GM21390 (cell line): ENCODE results near the gene TXK.
A peak's percentile ranks its signal among the peaks of the same experiment; 100 is the strongest.

ENCODE experiments used
- ATAC-seq: cut with Tn5 transposase; IDR thresholded peaks from one replicate; pipeline ENCODE4 v1.9.1; 2021; ENCODE audit not compliant: unreplicated experiment

The TXK gene

DNA sequence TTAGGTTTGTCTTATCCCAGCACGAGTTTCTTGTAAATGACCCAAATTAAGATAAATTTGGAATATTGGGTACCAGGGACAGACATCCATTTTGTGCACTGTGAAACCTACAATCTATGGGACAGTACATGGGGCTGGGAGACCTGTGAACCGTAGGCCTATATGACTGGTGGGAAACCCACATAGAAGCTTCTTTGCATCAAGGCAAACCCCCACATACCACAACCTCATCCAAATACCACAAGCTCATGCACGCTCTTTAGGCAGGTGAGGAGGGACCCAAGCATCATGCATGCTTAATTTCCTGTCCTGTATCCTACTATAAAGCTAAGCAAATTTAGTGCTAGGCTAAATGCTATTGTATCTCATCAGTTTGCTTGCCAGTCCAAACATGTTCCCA lies 69.7 kb downstream of the TXK start:
- no peak for ATAC-seq

DNA sequence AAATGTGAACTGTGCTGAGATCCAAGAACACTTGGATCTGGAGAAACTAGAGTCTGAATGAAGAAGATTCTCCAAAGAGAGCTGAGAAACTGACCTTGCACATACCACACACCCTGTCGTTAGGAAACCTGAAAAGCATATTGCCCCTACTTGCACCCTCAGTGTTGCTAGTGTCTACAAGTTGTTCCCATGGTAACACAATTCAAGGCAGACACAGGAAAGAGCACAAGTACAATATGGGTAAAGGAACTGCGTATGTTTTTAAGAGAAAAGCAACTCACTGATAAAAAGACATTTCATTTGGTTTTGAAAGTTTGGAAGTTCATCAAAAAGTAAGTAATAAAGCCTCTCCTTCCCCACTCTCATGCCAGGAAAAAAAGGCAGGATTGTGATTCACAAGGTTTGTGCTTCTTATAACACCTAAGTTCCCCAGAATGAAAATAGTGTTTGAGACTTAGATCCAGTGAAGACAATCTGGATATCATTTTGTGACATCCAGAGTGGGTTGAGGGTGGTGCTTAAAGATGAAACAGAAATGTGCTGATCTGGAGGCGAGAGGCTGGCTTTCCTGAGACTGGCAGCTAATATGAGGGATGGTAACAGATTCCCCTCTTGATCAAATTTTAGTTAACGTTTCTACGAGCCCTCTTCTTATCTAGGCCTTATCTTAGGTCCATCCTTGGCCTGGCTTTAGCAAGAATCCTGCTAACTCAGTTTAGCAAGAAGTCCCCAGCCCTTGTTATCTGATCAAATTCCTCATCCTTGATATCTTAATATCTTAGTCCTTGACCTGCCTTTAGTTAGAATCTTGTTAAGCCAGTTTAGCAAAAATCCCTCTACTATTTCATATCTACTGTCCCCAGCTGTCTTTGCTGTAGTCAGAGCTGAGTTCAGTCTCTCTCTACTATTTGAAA lies 75.2 kb downstream of the TXK start:
- ATAC-seq: no peak

DNA sequence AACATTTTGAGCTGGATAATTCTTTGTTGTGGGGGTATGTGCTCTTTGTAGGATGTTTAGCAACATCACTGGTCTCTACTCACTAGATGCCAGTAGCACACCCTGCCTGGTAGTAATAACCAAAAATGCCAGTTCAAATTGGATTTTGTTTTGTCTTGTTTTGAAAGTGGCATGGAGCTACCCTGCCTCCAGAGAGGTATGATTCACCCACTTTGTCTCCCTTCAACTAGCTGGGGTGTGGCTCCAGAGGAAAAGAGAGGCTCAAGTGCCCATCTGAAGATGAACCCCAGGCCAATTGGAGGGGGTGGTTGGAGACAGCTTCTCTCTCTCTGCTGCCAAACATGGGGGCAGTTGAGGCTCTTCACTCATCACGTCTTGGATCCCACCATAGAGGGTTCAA lies 83.0 kb downstream of the TXK start:
- no peak for ATAC-seq

DNA sequence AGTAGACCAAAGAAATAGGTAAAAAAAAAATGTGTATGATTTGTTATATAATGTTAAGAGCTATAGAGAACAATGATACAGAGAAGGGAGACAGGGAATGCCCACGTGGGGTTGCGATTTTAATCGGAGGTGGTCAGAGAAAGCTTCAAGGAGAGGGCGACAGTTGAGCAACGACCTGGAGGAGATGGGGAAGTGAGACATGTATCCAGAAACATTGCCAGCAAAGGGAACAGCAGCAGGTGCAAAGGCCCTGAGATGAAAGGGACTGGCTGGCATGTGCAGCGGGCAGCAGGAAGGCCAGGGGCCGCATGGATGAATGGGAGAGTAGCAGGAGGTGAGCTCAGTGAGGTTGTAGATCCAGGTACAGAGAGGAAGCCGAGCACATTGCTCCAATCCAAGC lies 84.6 kb downstream of the TXK start:
- no peak for ATAC-seq

DNA sequence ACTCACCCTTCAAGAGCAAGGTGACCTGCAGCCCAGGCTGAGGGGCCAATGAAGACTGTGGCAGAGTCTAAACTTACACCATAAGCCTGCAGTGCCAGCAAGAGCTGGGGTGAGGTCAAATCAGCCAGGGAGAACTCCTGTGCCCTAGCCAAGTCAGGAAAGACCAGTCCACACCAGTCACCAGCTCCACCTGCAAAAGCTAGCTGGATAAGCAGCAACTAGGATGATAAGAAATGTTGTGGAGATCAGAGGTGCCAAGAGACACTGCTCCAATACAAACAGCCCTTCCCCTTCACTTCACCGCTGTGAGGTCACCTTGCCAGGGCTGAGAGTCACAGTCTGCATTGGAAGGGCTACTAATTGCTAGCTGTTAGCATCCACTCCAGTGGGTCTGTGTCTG lies 86.2 kb downstream of the TXK start:
- ATAC-seq: no peak

DNA sequence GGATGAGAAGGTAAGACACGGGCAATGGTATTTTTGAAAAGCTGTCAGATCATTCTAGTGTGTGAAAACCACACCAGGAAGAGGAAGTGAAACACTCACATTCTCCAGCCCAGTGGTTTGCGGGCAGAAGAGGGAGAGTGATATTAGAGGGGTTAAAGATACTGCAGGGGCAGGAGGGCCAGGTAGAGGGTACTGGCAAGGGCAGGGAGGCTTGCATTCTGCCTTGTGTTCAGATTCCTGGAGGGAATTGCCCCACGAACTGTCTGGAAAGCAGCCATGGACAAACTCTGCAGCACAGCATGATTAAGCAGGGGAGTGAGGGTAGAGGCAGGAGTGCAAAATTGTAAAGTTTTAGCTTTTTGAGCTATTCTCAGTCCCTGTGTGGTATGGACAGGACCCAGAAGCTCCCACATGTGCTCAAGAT lies 86.6 kb downstream of the TXK start:
- ATAC-seq: peak; percentile 95

DNA sequence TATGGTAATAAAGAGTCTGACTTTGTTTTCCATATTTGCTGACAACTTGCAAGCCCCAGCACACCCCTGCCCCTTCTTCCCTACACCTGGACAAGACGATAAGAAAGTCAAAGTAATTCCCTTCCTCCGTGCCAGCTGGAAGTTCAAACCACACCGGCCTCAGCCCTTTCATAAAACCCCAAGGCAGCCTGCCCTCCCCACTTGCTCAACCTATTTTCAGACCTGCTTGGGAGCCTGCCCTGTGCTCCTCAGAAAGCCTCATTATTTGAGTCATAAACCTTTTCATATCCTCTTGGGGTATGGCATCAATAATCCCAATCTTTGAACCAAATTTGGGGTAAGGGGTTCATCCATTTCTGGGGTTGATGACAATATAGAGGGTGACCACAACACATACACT lies 88.0 kb downstream of the TXK start:
- ATAC-seq: no peak

DNA sequence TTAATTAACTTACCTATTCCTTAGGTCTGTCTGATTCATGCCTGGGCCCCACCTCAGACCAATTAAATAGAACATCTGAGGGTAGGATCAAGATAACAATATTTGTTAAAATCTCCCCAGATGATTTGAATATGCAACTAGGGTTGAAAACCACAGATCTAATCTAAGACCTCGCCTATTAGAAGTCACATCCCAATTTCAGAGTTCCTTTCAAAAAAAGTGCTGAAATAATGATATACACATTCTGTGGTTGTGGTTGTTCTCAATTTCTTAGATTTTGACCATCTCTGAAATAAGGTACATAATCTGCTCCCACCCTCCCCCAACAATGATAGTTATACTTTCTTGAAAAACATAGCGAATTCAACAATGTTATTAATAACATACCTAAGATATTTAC lies 89.8 kb downstream of the TXK start:
- ATAC-seq: no peak

DNA sequence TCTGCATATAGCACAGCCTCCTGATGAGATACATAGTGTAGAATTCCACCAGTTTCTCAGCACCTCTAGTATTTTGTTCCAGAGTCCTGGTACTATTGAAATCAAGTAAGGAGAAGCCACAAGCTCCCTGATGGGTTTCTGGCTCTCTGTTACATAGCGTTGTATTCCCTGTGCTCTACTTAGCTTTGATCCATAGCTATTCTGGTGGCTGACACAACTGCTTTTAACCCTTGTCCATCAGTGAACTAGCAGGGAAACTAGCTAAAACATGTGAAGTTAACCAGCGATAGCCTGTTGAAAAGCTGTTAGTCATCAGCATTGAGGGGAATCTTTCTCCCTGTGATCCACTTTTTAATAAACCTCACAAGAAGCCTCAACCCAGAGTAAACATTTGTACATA lies 90.5 kb downstream of the TXK start:
- ATAC-seq: no peak

DNA sequence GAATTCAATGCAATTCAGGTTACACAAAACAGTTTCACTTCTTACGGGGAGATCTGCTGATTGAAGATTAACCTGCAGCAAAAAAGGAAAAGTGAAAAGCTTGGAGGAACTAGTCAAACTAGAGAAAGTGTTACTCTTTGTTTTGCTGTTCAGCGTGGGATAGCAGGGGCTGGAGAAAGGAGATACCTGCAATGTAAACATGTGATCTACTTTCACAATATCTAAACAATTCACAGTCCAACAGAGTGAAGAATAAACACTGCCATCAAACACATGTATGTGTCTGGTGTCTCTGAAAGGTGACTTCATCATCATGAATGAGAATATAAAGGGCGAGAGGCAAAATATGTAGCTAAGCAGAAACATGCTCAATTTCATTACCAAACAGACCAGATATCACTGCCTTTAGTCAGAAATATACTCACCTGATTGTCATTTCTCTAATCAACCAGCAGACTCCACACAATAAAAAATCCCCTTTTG lies 91.0 kb downstream of the TXK start:
- peak; percentile 19 for ATAC-seq

DNA sequence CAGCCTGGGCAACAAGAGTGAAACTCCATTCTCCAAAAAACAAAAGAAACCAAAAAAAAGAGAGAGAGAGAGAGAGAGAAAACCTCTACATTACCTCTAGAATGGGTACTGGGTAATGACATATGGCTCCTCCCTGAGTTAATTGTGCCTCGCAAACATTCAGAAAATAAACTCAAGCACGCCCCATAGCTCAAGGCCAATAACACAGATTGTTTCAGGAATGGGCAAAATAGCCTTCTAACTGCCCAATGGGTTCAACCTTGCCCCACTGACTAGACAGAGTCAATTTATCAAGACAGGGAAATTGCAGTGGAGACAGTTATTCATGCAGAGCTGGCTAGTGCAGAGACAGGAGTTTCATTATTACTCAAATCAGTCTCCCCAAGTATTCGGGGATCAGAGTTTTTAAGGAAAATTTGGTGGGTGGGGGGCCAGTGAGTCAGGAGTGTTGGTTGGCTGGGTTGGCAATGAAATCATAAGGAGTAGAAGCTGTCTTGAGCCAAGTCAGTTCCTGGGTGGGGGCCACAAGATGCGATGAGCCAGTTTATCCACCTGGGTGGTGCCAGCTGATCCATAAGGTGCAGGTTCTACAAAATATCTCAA lies 92.4 kb downstream of the TXK start:
- ATAC-seq: no peak

DNA sequence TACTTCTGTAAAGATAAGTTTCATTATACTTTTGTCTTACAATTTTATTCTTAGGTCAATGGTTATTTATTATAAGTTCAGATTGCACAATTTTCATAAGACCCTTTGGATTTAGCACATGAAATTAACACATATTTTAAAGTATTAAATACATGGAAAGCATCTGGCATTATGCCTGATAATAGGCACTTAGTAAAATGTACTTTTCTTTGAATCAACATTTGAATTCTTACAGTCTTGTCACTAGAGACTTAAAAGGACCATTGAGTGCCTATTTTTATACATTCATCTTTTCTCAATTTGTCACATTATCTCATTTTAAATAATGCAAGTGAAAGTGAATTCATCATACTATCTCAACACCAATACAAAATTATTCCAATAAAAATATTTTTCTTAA lies 94.5 kb downstream of the TXK start:
- ATAC-seq: no peak

DNA sequence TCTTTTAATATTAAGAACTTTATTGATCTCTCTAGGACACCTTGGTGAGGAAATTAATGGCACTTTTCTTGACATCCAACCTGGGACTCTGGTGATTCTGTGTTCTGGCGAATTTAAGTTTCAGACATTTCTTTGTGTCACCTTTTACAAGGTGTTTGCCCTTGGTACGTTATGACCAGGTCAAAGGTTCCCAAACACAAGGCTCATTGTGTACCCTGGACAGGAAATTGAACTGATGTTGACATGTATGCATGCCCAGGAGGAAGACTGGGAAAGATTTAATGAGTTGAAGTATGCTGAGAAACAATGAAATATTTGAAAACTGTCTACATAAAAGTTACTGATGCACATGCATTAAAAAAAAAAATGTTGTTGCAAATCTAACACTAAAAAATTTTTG lies 95.4 kb downstream of the TXK start:
- no peak for ATAC-seq

DNA sequence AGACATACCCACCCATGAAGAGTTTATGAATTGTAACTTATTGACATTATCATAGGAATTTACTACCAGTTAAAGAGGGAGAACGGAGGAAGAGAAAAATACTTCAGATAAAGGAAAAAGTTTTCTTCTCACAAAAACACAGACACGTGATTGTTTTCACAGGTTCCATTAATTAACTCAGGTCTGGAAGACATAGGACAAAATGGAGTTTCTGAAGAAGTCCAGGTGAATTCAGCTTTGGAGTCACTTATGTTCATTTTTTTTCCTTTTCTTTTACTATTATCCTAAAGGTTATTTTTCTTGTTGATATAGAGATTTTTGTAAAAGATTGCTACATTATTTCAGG lies 97.0 kb downstream of the TXK start:
- ATAC-seq: no peak

DNA sequence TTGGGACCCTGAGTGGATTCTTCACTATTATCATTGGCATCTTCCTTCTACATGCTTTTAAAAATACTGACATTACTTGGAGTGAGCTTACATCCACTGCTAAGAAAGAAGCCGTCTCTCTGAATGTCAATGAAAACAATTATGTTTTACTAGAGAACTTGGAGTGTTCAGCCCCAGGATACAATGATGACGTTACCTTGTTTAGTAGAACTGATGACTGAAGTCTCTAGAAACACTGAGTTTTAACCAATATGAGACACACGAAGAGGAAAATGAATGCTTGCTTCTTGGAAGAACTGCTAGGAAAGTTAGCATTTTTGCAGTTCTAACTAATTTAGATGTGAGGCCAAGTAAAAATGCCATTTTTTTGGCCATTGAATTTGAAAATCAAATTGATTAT lies 98.1 kb downstream of the TXK start:
- no peak for ATAC-seq

DNA sequence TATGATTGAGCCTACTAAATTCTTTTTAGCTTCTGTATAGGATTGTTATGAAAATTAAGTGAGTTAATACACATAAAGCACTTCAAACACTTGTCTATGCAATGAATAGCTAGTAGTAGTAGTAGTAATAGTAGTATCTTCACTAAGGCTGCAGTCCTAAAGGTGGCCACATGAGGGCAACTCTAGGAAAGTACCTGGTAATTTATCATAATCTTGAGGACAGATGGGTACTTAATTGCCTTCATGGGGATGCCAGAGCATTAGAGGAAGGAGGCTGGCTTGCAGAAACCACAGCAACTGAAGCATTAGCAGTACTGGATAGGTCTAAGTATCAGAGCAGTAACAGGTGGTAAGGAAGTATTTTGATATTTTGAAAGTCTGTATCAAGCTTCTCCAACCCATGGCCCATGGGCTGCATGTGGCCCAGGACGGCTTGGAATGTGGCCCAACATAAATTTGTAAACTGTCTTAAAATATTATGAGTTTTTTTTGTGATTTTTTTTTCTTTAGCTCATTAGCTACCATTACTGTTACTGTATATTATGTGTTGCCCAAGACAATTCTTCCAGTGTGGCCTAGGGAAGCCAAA lies 100.1 kb downstream of the TXK start:
- peak; percentile 35 for ATAC-seq

DNA sequence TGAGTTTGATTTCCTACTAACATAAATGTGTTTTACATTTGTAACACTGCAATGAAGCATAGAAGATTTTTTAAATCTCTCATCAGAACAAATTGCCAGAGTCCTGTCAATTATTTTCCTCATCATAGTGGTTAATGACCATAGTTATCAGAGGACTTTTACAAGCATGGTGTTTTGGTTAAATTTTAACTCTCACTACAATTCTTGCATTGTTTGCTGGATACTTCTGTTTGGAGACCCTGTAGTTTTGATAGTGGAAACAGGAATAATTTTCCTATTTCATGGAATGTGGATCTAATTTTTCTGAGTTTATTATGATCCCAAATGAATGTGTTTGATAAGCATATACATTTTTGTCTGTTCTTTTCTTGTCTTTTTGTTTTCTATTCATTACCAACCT lies 100.6 kb downstream of the TXK start:
- ATAC-seq: no peak

DNA sequence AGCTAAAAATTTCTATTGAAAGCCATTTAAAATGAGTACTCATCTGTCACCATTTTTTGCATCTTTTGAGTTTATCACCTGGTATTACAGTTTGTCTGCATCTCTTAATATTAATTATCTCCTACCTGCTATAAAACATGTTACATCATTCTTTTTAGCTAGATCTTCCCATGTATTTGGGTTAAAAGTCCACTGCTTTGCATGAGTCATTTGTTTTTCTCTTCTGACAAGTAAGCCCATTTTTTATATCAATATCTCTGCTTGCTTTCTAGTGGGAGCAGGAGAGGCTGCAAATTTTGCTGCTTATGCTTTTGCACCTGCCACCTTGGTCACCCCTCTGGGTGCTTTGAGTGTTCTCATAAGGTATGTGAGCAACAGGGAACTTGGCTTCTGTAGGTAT lies 101.3 kb downstream of the TXK start:
- no peak for ATAC-seq

DNA sequence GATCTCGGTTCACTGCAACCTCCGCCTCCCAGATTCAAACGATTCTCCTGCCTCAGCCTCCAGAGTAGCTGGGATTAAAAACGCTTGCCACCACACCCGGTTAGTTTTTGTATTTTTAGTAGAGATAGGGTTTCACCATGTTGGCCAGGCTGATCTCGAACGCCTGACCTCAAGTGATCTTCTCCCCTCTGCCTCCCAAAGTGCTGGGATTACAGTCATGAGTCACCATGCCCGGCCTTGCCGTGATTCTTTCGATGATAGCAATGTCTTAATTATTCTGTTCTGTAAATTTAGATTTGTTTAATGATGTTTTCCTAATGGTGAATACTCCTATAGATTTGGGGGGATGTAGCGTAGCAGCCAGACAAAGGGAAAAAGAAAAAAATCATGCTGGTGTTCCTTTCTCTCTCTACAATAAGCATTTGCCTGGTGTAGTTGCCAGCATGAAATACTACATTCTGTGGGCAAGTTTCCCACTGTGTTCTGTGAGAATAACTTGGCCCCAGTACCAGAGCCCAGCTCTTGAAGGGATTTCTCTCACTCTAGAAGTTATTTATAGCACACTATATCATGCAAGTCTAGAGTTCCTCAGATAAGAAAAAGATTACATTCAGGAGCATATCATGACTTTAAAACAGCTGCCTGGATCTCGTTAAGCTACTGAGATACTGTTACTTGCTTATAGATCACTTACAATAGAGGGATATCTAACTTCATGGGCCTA lies 102.1 kb downstream of the TXK start:
- no peak for ATAC-seq

DNA sequence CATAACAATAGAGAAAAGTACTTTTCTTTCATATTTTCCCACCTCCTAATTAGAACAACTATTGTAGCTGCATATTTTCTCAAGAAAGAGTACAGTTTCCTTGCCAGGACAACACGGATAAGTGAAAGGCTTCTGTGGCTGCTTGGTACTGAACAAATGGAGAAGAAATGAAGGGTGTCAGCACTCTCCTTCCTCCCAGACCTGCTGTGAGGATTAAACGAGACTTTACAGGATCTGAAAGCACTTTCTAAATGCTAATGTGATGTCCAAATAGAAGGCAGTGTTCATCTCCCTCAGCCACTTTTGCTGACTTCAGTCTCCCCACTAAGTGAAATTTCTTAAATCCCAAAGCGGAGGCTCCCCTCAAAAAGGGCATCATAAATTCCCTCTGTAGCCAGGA lies 103.6 kb downstream of the TXK start:
- ATAC-seq: no peak

DNA sequence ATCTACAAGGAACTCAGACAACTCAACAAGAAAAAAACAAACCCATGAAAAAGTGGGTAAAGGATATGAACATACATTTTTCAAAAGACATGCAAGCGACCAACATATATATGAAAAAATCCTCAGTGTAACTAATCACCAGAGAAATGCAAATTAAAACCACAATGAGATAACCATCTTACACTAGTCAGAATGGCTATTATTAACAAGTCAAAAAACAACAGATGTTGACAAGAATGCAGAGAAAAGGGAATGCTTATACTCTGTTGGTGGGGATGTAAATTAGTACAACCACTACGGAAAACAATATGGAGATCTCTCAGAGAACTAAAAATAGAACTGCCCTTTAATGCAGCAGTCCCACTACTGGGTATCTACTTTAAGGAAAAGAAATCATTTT lies 105.4 kb downstream of the TXK start:
- peak; percentile 71 for ATAC-seq

DNA sequence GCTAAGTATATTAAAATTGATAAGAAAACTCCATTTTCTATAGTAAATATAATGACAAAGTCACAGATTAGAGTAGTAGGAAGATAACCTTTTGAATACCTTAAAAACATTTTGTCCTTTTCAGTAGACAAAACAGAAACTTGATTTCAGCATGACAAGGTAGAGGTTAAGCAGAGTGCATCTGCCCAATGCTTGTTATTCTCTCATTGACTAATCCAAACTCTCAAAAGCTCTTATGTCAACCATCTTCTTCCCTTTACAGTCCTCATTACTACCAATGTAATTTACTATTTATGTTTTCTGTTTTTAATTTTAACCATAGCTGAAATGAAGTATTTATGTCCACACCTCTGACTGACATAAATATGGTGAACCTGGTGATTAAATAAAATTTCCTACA lies 106.4 kb downstream of the TXK start:
- peak; percentile 83 for ATAC-seq
